H1 (cell line): Measurements from ENCODE around the gene GPR34. TPM values are rescaled to one million over a fixed set of nuclear protein-coding genes. Genes with fewer than 3 reads are reported as not detected.

ENCODE experiments used
- CHD7 ChIP-seq: fragments of 300-600 bp; sonication (generic); IDR thresholded peaks from 2 replicates; pipeline ENCODE4 v1.7.1; 2012; ENCODE audit warnings: low read length, moderate library complexity, mild to moderate bottlenecking, inconsistent platforms; ENCODE audit not compliant: insufficient replicate concordance
- HDAC2 ChIP-seq, 2 experiments: fragments of 300-600 bp in 1 of 2; sonication (generic) in 1 of 2; IDR thresholded peaks; 2 replicates each; pipeline ENCODE4 v1.6.1; 2011 to 2012; ENCODE audit warnings: low read depth in 2 of 2, low read length in 2 of 2, mild to moderate bottlenecking in 2 of 2, moderate library complexity in 2 of 2, borderline replicate concordance in 1 of 2, inconsistent platforms in 1 of 2
- polyA plus RNA-seq, 7 experiments: library from polyadenylated mRNA; depleted of rRNA in 3 of 7; stranded (reverse) in 5 of 7; unstranded in 2 of 7; fragments of >200 nt in 5 of 7; fragments of 200-250 nt in 2 of 7; gene quantifications; 1 replicate in 5 of 7; 2 replicates in 1 of 7; 4 replicates in 1 of 7; pipeline versions ENCODE4 v1.2.1 to v1.2.3, GENCODE V29; 2011 to 2013; ENCODE audit warnings: missing spikeins in 2 of 7, mixed read lengths in 2 of 7
- total RNA-seq: library from RNA; stranded (reverse); fragmentation: NEBNext Ultra II Directional; extraction: Animal tissue kit (Norgen Biotek cat#: 25700); gene quantifications from 2 replicates; pipeline ENCODE4 v1.2.1, GENCODE V29; 2021

GPR34 gene
- total and polyA plus RNA-seq, 2 of the 8 experiments (the other 6 are each of a cell fraction or from before 2014, with no cell fraction given), result not detected

GRCh38 chrX:41722214-41722613 is 33.4 kb downstream of the GPR34 start (continued):
- no peak for TF ChIP-seq CHD7
- TF ChIP-seq HDAC2 (IDR thresholded peaks at IDR 0.05; ENCODE audit: borderline replicate concordance in 1 of 2, low read depth in 2 of 2, low read length in 2 of 2), result no peak
